HG02938 (cell line): Measurements from ENCODE around the gene DENND1A.
"Not testable (repeated sequence)": the region's sequence is repeated elsewhere in the genome, so short reads cannot be mapped to it uniquely, and the experiment has no call there.

ENCODE experiments used
- ATAC-seq: cut with Tn5 transposase; IDR thresholded peaks from one replicate; pipeline ENCODE4 v1.9.1; 2021; ENCODE audit warnings: mild to moderate bottlenecking, moderate library complexity; ENCODE audit not compliant: unreplicated experiment

Gene DENND1A

DNA sequence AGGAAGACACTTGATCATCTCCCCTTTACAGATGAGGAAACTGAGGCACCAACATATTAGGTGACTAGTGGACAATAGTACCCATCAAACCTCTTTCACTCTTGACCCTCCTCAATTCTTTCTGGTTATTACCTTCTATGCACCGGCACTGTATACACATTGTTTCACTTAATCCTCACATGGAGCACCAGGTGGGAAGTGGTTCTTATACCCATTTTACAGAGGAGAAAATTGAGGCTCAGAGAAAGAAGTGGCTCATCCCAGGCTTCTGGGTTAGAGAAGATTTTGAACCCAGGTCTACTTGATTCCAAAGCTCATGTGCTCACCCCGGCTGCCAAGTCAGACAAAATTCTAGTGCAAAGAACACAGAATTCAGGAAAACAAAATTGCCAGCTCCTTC, 17.4 kb upstream of the DENND1A start:
- no peak for ATAC-seq

DNA sequence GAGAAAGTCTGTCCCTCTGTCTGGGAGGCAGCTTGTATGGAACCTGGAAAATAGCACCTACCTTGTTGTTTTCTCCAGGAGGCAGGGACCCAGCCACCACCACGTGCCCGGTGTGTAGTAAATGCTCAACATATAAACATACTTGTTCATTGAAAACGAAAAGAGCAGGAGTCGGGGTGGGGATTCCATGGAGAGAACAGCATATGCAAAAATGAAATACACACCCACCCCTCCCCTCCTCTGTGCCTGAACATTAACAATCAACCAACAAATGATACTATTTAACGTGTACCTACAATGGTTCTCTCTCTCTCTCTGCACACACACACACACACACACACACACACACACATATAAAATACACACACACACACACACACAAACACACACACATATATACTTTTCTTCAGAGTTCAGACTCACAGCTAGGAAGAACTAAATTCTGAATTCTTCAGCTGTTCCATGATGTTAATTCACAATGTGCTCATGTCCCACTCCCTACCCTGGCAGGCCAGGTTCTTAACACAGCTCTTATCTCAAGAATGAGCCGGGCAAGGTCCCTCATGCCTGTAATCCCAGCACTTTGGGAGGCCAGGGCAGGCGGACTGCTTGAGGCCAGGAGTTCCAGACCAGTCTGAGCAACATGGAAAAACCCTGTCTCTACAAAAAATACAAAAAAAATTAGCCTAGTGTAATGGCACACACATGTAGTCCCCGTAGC, 16.3 kb upstream of the DENND1A start:
- ATAC-seq = no peak

GRCh38 chr9:123945532-123945931, 15.6 kb upstream of the DENND1A start:
- no peak for ATAC-seq

DNA sequence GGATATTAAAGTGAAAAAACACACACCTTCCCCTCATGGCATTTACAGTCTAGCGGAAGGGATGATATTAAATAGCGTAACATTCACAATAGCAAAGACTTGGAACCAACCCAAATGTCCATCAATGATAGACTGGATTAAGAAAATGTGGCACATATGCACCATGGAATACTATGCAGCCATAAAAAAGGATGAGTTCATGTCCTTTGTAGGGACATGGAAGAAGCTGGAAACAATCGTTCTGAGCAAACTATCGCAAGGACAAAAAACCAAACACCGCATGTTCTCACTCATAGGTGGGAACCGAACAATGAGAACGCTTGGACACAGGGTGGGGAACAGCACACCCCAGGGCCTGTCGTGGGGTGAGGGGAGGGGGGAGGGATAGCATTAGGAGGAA, 14.5 kb upstream of the DENND1A start:
- not testable (repeated sequence) for ATAC-seq

DNA sequence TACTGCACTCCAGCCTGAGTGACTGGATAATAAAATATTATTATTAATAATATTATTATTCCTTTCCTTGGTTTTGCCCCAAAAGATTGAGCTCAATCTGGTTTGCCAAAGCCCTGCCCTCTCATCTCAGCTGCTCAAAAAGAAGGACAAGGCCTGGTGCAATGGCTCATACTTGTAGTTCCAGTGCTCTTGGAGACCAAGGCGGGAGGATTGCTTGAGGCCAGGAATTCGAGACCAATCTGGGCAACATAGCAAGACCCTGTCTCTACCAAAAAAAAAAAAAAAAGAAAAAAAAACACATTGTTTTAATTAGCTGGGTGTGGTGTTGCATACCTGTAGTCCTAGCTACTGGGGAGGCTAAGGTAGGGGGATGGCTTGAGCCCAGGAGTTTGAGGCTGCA, 13.7 kb upstream of the DENND1A start:
- ATAC-seq = no peak

DNA sequence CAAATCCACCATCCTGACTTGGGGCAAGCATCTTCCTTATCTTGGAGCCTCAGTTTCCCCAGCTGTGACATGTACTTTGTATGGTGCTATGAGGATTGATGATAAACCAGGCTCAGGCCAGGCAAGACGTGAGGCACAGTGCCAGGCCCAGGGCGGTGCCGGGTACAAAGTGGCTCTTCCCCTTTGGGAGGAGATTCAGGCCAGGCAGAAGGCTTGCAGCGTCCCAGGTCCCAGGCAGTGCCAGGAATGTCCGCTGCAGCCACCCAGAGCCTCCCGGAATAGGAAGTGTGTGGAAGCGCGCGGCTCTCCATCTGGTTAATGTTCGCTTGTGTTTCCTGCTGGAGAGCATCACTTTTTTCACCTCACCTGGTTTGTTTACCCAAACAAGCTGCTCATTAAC, 12.6 kb upstream of the DENND1A start:
- ATAC-seq = no peak

DNA sequence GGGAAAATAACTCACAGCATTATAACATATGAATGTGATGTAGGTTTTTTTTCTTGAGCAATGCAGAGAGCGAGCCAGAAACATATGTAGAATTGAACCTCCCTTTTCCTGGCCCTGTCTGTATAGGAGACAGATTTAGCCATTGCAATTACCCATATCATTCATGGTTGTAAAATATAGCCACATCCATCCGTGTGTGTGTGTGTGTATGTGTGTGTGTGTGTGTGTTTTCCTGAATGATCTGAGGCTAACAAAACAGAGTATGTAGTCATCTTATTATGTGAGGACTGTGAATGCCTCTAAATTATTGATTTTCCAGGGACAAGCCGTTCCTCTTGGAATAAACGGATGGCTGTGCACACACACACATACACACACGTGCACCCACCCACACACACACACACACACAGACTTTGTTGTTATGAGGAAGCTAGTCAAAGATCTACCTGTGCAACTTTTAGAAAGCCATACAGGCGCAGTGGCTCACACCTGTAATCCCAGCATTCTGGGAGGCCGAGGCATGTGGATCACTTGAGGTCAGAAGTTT, 11.7 kb upstream of the DENND1A start:
- no peak for ATAC-seq

DNA sequence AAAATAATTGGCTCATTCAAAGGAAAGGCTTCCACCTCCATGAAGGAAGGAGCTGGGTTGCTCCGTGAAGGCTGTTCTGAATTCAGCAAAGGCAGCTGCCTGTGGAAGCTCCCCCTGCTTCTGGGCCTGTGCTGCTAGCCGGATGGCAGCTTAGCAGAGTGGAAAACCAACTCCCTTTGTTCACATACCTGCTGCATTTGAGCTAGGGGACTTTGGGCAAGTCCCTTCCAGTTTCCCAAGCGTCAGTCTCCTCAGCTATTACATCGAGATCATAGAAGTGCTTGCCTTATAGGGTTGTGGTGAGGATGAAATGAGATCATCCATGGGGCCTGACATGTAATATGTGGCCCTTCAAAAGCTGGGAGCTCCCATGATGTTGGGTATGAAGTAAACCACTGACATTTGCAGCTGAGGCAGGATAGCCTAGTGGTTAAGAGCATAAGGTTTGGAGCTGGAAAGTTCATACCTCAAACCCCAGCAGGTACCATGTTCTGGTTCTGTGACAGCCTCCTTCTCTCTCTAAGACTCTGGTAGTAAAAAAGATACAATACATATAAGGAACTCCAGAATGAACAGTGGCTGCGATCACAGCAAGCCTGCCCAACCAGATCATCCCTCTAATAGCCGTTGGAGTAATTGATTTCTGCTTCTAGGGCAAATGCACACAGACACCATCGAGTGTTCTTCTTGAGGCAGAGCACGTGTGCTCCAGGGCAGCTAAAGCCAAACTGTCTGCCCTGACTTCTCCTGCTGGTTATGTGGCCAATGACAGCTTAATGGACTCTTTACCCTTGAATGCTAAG, 11.0 kb upstream of the DENND1A start:
- no peak for ATAC-seq

- ATAC-seq = no peak
These were observed 8.5 kb upstream of the DENND1A start for GRCh38 chr9:123938401-123938800.

- ATAC-seq = not testable (repeated sequence)
These were observed 6.6 kb upstream of the DENND1A start for GRCh38 chr9:123936575-123936974.

- no peak for ATAC-seq
These were observed 3.7 kb upstream of the DENND1A start for GRCh38 chr9:123933440-123934212.

DNA sequence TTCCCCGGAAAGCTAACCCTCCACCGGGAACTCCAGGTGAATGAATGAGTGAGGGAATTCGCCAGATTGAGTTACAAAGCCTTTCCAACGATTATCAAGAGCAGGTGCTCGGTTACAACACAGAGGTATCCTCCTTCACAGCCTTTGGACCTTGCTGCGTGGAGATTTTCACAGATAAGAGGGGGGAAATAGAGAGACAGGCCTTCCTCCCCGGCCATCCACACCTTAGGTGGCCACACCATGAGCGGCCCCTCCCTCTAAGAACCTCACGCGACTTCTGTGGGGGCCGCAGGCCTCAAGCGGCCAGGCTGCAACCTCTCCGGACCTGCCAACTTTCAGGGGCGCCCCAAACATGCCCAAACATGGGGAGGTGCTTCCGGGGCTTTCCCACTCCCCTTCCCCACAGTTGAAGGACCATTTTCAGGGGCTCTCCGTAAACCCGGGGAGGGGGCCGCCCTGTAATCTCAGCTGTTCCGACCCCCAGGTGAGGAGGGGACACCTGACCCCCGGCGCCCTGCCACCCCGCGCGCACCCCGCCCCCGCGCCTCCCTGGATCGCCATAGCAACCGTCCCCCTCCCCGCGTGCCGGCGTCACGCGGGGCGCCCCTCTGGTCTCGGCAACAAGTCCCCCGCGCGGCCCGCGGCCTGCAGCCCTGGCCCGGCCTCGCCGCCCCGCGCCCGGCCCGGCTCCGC, 603 bp downstream of the DENND1A start:
- no peak for ATAC-seq

- ATAC-seq = no peak
These were observed 1.3 kb downstream of the DENND1A start for GRCh38 chr9:123928533-123929176.

DNA sequence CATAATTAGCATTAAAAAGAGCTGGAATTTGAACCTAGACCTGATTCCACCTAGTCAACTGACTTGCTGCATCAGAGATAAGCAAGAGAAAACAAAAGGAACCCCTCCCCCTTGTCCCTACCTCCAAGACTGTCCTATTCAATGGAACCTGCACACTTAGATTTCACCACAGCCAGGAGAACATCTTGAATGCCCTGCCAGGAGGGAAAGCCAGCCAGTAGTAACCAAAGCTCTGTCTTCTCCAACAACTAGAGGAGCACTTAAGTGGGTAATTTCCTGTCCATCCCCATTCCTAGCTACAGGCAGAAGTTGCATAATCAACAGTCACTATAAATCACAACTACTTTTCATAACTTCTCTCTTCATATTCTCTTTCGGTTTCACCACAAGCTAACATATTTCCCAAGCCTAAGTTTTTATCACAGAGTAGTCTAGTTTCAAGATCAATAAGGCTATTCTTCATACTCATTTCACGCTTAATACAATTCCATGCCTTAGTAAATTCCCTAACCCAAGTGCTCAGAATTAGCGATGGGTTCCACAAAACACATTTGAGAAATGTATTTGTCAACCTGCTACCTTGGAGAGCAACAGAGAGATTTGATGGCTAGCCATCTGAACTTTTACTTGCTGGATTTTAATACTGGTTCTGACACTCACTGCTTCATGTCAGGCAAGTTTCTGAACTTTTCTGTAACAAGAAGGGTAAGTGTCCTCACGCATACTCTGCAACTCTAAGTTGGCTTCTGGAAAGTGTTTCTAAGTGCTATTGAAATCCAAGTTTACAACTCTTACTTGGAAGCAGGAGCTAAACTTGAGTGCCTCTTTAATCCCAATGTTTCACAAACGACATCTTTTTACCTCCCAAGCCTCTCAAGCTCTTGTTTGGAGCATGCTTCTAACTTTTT, 2.0 kb downstream of the DENND1A start:
- ATAC-seq = no peak

GRCh38 chr9:123926941-123927340, 3.0 kb downstream of the DENND1A start:
- no peak for ATAC-seq

GRCh38 chr9:123925819-123926218, 4.1 kb downstream of the DENND1A start:
- ATAC-seq = no peak

GRCh38 chr9:123925161-123925560, 4.8 kb downstream of the DENND1A start:
- ATAC-seq = no peak

DNA sequence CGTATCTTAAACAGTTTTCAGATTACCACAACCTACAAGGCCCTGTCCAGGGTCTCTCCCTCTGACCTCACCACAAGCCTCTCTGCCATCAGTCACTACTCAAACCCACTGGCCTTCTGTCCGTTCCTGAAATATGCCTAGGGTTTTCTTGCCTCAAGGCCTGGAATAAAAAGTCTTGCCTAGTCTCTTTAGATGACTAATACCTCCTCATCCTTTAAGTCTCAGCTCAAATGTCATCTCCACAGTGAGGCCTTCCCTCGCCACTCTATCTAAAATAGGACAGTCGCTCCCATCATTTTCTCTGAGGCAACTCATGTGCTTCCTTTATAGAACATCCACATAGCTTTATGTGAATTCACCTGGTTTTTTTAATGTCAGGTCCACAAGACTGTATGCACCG, 5.2 kb downstream of the DENND1A start:
- ATAC-seq = no peak

DNA sequence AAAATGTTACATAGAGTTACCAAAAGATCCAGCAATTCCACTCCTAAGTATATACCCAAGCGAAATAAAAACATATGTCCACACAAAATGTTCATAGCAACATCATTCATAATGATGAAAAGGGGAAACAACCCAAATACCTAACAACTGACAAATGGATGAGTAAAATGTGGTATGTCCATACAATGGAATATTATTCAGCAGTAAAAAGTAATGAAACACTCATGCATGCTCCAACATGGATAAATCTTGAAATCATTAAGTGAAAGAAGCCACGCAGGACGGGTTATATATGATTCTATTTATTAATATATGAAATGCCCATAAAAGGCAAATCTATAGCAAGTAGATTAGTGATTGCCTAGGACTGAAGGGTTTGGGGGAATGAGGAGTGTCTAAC, 6.0 kb downstream of the DENND1A start:
- ATAC-seq = no peak
